WTC11 (cell line): Measurements from ENCODE around the gene CEP131. TPM values are rescaled to one million over a fixed set of nuclear protein-coding genes. Genes with fewer than 3 reads are reported as not detected.
"Not testable (repeated sequence)": the region's sequence is repeated elsewhere in the genome, so short reads cannot be mapped to it uniquely, and the experiment has no call there.

Experiments
- ATAC-seq: fragments of 200-7000 bp; cut with Tn5 transposase; 2 replicates; pipeline ENCODE4 v1.10.0; 2021; ENCODE audit warnings: mild to moderate bottlenecking, moderate library complexity
- CTCF ChIA-PET: fragments of 300-600 bp; sonication (Branson Sonifier 250); formaldehyde crosslinking; loops from one replicate; lab custom pipeline; 2021; ENCODE audit warnings: antibody characterized with exemption; lab: Charles Lee
- POLR2A ChIA-PET: fragments of 350-600 bp; sonication (Branson Sonifier 250); formaldehyde crosslinking; loops from one replicate; lab custom pipeline; 2021; ENCODE audit warnings: antibody characterized with exemption; lab: Charles Lee
- DNase-seq: peaks from one replicate; pipeline ENCODE4 v3.0.0; 2021; ENCODE audit warnings: low spot score
- H3K27ac Mint-ChIP-seq: 2 replicates; pipeline ENCODE4 v1.8.0; 2021; ENCODE audit warnings: mixed read lengths
- H3K27me3 Mint-ChIP-seq: 2 replicates; pipeline ENCODE4 v1.8.0; 2021; ENCODE audit warnings: low read depth, mild to moderate bottlenecking, moderate library complexity, mixed read lengths
- H3K36me3 Mint-ChIP-seq: 2 replicates; pipeline ENCODE4 v1.8.0; 2021; ENCODE audit warnings: mixed read lengths
- H3K4me1 Mint-ChIP-seq: 2 replicates; pipeline ENCODE4 v1.8.0; 2022; ENCODE audit warnings: mixed read lengths
- H3K4me3 Mint-ChIP-seq: 2 replicates; pipeline ENCODE4 v1.8.0; 2021; ENCODE audit warnings: mild to moderate bottlenecking, moderate library complexity, mixed read lengths
- H3K9me3 Mint-ChIP-seq: 2 replicates; pipeline ENCODE4 v1.8.0; 2021; ENCODE audit warnings: mixed read lengths
- ETV6 ChIP-seq: sonication (generic); formaldehyde crosslinking; IDR thresholded peaks from 2 replicates; pipeline ENCODE4 v1.8.1; 2022; ENCODE audit warnings: mild to moderate bottlenecking, missing genetic modification reagents
- FOXK1 ChIP-seq: sonication (generic); formaldehyde crosslinking; IDR thresholded peaks from 2 replicates; pipeline ENCODE4 v1.8.0; 2022; ENCODE audit warnings: mild to moderate bottlenecking, moderate library complexity, missing genetic modification reagents
- FOXP1 ChIP-seq: sonication (generic); formaldehyde crosslinking; IDR thresholded peaks from 2 replicates; pipeline ENCODE4 v1.8.0; 2022; ENCODE audit warnings: missing genetic modification reagents, mild to moderate bottlenecking, moderate library complexity, borderline replicate concordance
- GABPB1 ChIP-seq: sonication (generic); formaldehyde crosslinking; IDR thresholded peaks from 2 replicates; pipeline ENCODE4 v1.8.1; 2023; ENCODE audit warnings: mild to moderate bottlenecking, missing genetic modification reagents
- MYBL2 ChIP-seq: sonication (generic); formaldehyde crosslinking; IDR thresholded peaks from 2 replicates; pipeline ENCODE4 v1.8.1; 2023; ENCODE audit warnings: mild to moderate bottlenecking, moderate library complexity, missing genetic modification reagents
- NFYB ChIP-seq: sonication (generic); formaldehyde crosslinking; conservative IDR thresholded peaks from 2 replicates; pipeline ENCODE4 v1.8.0; 2022; ENCODE audit warnings: low read depth, missing genetic modification reagents
- NR3C1 ChIP-seq: sonication (generic); formaldehyde crosslinking; conservative IDR thresholded peaks from 2 replicates; pipeline ENCODE4 v1.8.1; 2023; ENCODE audit warnings: low read depth, mild to moderate bottlenecking, missing genetic modification reagents
- ZBTB21 ChIP-seq: sonication (generic); formaldehyde crosslinking; IDR thresholded peaks from 2 replicates; pipeline ENCODE4 v1.8.1; 2023; ENCODE audit warnings: mild to moderate bottlenecking, missing genetic modification reagents, borderline replicate concordance
- ZNF671 ChIP-seq: fragments of 250-450 bp; sonication (Bioruptor Pico); IDR thresholded peaks from 2 replicates; pipeline ENCODE4 v1.8.0; 2021; ENCODE audit warnings: mild to moderate bottlenecking
- total RNA-seq: library from RNA; stranded (reverse); gene quantifications from 3 replicates; pipeline ENCODE4 v1.2.3, GENCODE V29; 2021
- TF ChIP-seq, protein P1 (sequence below): fragments of 250-450 bp; sonication (Bioruptor Pico); IDR thresholded peaks from 2 replicates; pipeline ENCODE4 v1.9.0; 2021; ENCODE audit warnings: mild to moderate bottlenecking
- TF ChIP-seq, protein P2 (sequence below): sonication (generic); formaldehyde crosslinking; IDR thresholded peaks from 2 replicates; pipeline ENCODE4 v1.8.1; 2022; ENCODE audit warnings: mild to moderate bottlenecking, missing genetic modification reagents, moderate library complexity, borderline replicate concordance
- TF ChIP-seq, protein P3 (sequence below): sonication (generic); formaldehyde crosslinking; IDR thresholded peaks from 2 replicates; pipeline ENCODE4 v1.8.0; 2022; ENCODE audit warnings: missing genetic modification reagents
- TF ChIP-seq, protein P4 (sequence below): sonication (generic); formaldehyde crosslinking; IDR thresholded peaks from 2 replicates; pipeline ENCODE4 v1.8.1; 2023; ENCODE audit warnings: mild to moderate bottlenecking, missing genetic modification reagents, moderate library complexity
- TF ChIP-seq, protein P5 (sequence below): sonication (generic); formaldehyde crosslinking; IDR thresholded peaks from 2 replicates; pipeline ENCODE4 v1.8.1; 2023; ENCODE audit warnings: mild to moderate bottlenecking, missing genetic modification reagents, borderline replicate concordance
- TF ChIP-seq, protein P6 (sequence below): sonication (generic); formaldehyde crosslinking; IDR thresholded peaks from 2 replicates; pipeline ENCODE4 v1.8.1; 2023; ENCODE audit warnings: mild to moderate bottlenecking, missing genetic modification reagents, moderate library complexity

CEP131 gene
- total RNA-seq, 1 experiment from 2014 or later: 35.2 TPM

DNA sequence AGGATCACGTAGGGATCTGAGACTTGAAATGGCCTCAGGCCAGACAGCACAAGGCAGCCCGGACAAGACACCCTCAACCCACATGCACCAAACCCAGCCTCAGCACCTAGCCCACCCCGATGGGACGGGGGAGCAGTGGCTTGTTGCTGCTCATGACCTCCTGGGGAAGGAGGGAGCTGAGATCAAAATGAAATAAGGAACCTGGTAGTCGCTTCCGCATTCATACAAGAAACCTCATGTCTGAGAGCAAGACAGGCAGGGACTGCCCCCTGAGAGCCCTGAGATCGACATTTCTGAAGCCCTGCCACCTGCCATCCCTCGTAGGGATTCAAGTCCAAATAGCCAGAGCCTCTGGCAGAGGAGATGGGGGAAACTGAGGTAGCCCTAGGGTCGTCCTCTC lies 5.7 kb upstream of the CEP131 start:
- ChIA-PET CTCF (interaction anchor here (1.0 kb wide), 1 partner anchor 11 kb away, joined by 3 read pairs; the partner anchor contains the start of gene NDUFAF8), POLR2A (no interaction called here)
- peaks cover 7% of the 10 kb centered on the region for H3K4me1 Mint-ChIP-seq
- H3K4me3 Mint-ChIP-seq: no peak overlapping the region
- H3K36me3 Mint-ChIP-seq: peaks cover 14% of the 10 kb centered on the region
- H3K27me3 Mint-ChIP-seq: peaks cover 20% of the 10 kb centered on the region
- TF ChIP-seq NFYB (CRISPR knock-in tag) (no peak), ETV6 (CRISPR knock-in tag) (no peak), ZNF671 (no peak), NR3C1 (CRISPR knock-in tag) (no peak)
- TF ChIP-seq, protein P1, sequence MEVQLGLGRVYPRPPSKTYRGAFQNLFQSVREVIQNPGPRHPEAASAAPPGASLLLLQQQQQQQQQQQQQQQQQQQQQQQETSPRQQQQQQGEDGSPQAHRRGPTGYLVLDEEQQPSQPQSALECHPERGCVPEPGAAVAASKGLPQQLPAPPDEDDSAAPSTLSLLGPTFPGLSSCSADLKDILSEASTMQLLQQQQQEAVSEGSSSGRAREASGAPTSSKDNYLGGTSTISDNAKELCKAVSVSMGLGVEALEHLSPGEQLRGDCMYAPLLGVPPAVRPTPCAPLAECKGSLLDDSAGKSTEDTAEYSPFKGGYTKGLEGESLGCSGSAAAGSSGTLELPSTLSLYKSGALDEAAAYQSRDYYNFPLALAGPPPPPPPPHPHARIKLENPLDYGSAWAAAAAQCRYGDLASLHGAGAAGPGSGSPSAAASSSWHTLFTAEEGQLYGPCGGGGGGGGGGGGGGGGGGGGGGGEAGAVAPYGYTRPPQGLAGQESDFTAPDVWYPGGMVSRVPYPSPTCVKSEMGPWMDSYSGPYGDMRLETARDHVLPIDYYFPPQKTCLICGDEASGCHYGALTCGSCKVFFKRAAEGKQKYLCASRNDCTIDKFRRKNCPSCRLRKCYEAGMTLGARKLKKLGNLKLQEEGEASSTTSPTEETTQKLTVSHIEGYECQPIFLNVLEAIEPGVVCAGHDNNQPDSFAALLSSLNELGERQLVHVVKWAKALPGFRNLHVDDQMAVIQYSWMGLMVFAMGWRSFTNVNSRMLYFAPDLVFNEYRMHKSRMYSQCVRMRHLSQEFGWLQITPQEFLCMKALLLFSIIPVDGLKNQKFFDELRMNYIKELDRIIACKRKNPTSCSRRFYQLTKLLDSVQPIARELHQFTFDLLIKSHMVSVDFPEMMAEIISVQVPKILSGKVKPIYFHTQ: no peak
- TF ChIP-seq, protein P2, sequence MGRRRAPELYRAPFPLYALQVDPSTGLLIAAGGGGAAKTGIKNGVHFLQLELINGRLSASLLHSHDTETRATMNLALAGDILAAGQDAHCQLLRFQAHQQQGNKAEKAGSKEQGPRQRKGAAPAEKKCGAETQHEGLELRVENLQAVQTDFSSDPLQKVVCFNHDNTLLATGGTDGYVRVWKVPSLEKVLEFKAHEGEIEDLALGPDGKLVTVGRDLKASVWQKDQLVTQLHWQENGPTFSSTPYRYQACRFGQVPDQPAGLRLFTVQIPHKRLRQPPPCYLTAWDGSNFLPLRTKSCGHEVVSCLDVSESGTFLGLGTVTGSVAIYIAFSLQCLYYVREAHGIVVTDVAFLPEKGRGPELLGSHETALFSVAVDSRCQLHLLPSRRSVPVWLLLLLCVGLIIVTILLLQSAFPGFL (CRISPR knock-in tag): no peak
- TF ChIP-seq, protein P3, sequence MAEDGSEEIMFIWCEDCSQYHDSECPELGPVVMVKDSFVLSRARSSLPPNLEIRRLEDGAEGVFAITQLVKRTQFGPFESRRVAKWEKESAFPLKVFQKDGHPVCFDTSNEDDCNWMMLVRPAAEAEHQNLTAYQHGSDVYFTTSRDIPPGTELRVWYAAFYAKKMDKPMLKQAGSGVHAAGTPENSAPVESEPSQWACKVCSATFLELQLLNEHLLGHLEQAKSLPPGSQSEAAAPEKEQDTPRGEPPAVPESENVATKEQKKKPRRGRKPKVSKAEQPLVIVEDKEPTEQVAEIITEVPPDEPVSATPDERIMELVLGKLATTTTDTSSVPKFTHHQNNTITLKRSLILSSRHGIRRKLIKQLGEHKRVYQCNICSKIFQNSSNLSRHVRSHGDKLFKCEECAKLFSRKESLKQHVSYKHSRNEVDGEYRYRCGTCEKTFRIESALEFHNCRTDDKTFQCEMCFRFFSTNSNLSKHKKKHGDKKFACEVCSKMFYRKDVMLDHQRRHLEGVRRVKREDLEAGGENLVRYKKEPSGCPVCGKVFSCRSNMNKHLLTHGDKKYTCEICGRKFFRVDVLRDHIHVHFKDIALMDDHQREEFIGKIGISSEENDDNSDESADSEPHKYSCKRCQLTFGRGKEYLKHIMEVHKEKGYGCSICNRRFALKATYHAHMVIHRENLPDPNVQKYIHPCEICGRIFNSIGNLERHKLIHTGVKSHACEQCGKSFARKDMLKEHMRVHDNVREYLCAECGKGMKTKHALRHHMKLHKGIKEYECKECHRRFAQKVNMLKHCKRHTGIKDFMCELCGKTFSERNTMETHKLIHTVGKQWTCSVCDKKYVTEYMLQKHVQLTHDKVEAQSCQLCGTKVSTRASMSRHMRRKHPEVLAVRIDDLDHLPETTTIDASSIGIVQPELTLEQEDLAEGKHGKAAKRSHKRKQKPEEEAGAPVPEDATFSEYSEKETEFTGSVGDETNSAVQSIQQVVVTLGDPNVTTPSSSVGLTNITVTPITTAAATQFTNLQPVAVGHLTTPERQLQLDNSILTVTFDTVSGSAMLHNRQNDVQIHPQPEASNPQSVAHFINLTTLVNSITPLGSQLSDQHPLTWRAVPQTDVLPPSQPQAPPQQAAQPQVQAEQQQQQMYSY (CRISPR knock-in tag): no peak
- DNase-seq: no peak
- no peak for ATAC-seq
- H3K27ac Mint-ChIP-seq: no peak overlapping the region
- H3K9me3 Mint-ChIP-seq: no peaks in the 10 kb centered on the region

DNA sequence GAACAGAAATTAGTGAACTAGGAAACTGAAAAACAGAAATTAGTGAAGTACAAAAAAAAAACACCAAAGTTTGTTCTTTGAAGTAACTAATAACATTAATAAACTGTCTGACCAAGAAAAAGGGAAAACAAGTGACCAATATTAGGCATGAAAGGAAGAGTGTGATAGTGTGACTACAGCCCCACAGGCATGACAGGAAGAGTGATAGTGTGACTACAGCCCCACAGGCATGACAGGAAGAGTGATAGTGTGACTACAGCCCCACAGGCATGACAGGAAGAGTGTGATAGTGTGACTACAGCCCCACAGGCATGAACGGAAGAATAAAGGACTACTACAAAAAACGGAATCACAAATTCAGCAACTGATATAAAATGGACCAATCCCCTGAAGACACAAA lies 4.9 kb upstream of the CEP131 start:
- Mint-ChIP-seq H3K36me3 (peaks cover 14% of the 10 kb centered on the region), H3K27me3 (peaks cover 20% of the 10 kb centered on the region)
- CTCF ChIA-PET: interaction anchor here (0.8 to 1.6 kb wide), 2 partner anchors 11 to 74 kb away, joined by 3 to 4 read pairs; partner anchors contain the start of genes NDUFAF8 and TEPSIN
- H3K9me3 Mint-ChIP-seq, H3K4me1 Mint-ChIP-seq, H3K4me3 Mint-ChIP-seq, ATAC-seq, DNase-seq, H3K27ac Mint-ChIP-seq, POLR2A ChIA-PET: not testable (repeated sequence)

DNA sequence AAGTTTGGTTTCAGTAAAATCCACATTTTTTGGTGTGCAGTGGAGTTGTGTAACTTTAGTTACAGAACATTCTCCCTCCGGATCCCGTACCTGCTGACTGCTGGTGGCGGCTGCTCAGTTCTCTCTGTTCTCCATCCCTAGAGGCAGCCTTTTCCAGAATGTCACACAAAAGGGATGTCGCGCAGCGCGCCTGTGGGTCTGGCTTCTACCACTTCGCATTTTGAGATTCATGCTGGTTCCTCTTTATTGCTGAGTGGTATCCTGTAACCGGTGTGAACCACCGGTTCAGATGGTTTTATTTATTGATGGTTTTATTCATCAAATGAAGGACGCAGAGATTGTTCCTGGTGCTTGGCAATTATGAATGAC lies 981 bp upstream of the CEP131 start:
- CTCF ChIA-PET: interaction anchor here (1.1 kb wide), 1 partner anchor 68 kb away, joined by 3 read pairs; no protein-coding TSS in a partner anchor
- DNase-seq (no peak), ATAC-seq (no peak)
- TF ChIP-seq ZBTB21 (CRISPR knock-in tag): no peak
- TF ChIP-seq, protein P4, sequence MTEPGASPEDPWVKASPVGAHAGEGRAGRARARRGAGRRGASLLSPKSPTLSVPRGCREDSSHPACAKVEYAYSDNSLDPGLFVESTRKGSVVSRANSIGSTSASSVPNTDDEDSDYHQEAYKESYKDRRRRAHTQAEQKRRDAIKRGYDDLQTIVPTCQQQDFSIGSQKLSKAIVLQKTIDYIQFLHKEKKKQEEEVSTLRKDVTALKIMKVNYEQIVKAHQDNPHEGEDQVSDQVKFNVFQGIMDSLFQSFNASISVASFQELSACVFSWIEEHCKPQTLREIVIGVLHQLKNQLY: no peak
- POLR2A ChIA-PET: no interaction called here
- no peaks in the 10 kb centered on the region for H3K9me3 Mint-ChIP-seq
- H3K4me3 Mint-ChIP-seq: peak overlapping the region; percentile 76
- H3K27ac Mint-ChIP-seq: peak overlapping the region; percentile 23; the same call in 1 of the 2 replicates
- no peaks in the 10 kb centered on the region for H3K36me3 Mint-ChIP-seq
- H3K4me1 Mint-ChIP-seq: peaks cover 17% of the 10 kb centered on the region
- H3K27me3 Mint-ChIP-seq: peaks cover 20% of the 10 kb centered on the region

DNA sequence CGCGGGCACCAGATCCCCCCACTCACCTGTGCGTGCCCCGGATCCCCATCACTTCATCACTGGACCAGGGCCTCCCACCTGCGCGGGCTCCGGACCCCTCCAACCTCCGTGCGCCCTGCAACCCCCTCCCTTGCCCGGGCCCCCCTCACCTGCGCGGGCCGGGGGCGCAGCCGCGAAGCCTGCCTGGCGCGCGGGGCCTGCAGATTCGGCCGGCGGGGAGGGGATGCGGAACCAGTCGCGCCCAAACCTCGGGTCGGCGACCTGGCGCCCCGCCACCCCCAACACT lies 202 bp downstream of the CEP131 start:
- CTCF ChIA-PET: interaction anchor here (0.6 to 1.8 kb wide), 18 partner anchors 12 to 346 kb away, joined by 3 to 18 read pairs (median 4); partner anchors contain the start of genes BAHCC1, NDUFAF8 and TEPSIN
- 0 out of 2 replicates have a peak, but pooled peaks have one; percentile 38 for TF ChIP-seq FOXK1 (CRISPR knock-in tag)
- TF ChIP-seq, protein P5, sequence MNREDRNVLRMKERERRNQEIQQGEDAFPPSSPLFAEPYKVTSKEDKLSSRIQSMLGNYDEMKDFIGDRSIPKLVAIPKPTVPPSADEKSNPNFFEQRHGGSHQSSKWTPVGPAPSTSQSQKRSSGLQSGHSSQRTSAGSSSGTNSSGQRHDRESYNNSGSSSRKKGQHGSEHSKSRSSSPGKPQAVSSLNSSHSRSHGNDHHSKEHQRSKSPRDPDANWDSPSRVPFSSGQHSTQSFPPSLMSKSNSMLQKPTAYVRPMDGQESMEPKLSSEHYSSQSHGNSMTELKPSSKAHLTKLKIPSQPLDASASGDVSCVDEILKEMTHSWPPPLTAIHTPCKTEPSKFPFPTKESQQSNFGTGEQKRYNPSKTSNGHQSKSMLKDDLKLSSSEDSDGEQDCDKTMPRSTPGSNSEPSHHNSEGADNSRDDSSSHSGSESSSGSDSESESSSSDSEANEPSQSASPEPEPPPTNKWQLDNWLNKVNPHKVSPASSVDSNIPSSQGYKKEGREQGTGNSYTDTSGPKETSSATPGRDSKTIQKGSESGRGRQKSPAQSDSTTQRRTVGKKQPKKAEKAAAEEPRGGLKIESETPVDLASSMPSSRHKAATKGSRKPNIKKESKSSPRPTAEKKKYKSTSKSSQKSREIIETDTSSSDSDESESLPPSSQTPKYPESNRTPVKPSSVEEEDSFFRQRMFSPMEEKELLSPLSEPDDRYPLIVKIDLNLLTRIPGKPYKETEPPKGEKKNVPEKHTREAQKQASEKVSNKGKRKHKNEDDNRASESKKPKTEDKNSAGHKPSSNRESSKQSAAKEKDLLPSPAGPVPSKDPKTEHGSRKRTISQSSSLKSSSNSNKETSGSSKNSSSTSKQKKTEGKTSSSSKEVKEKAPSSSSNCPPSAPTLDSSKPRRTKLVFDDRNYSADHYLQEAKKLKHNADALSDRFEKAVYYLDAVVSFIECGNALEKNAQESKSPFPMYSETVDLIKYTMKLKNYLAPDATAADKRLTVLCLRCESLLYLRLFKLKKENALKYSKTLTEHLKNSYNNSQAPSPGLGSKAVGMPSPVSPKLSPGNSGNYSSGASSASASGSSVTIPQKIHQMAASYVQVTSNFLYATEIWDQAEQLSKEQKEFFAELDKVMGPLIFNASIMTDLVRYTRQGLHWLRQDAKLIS: no peak
- 0 out of 2 replicates have a peak, but pooled peaks have one; percentile 14 for TF ChIP-seq MYBL2 (CRISPR knock-in tag)
- 0 out of 2 replicates have a peak, but pooled peaks have one; percentile 39 for TF ChIP-seq GABPB1 (CRISPR knock-in tag)
- TF ChIP-seq, protein P6, sequence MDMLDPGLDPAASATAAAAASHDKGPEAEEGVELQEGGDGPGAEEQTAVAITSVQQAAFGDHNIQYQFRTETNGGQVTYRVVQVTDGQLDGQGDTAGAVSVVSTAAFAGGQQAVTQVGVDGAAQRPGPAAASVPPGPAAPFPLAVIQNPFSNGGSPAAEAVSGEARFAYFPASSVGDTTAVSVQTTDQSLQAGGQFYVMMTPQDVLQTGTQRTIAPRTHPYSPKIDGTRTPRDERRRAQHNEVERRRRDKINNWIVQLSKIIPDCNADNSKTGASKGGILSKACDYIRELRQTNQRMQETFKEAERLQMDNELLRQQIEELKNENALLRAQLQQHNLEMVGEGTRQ (CRISPR knock-in tag): no peak
- TF ChIP-seq FOXP1 (CRISPR knock-in tag): peak; percentile 52

More for the DNA sequence above, 202 bp downstream of the CEP131 start:
- ATAC-seq (no peak; the same call in 1 of the 2 replicates), DNase-seq (no peak)
- Mint-ChIP-seq H3K4me1 (peaks cover 17% of the 10 kb centered on the region), H3K27ac (no peak overlapping the region), H3K27me3 (peaks cover 20% of the 10 kb centered on the region), H3K9me3 (no peaks in the 10 kb centered on the region), H3K36me3 (no peaks in the 10 kb centered on the region), H3K4me3 (peak overlapping the region; percentile 71)
- POLR2A ChIA-PET: interaction anchor here (0.5 to 1.2 kb wide), 3 partner anchors 16 to 447 kb away, joined by 3 to 9 read pairs (median 4); partner anchors contain the start of genes NDUFAF8 and TEPSIN
